ENCODE data around the gene RPN1. TPM values are rescaled to one million over a fixed set of nuclear protein-coding genes. Genes with fewer than 3 reads are reported as not detected.

The RPN1 gene
- total RNA-seq, 6 experiments from 2014 or later, result 94.4 to 244 (median 190) TPM

GRCh38 chr3:128584412-128585020, 66.1 kb downstream of the RPN1 start:
- DNase-seq (peak; percentile 72 to 85 (median 82)), ATAC-seq (peak; percentile 98 to 100 (median 99))
- WGBS (ENCODE audit: insufficient coverage, low coverage, low lambda C conversion rate, missing lambda C conversion rate), result 13% methylated on average over 12 of the region's 13 CpGs
- intact Hi-C loops (cut with DNase I), result loop anchor here (5.0 to 10.0 kb wide), 2 partner anchors 160 to 162 kb away; no protein-coding TSS in a partner anchor
- no peak overlapping the region for H3K27ac ChIP-seq
- H3K4me1 ChIP-seq, result no peaks in the 10 kb centered on the region
- no peaks in the 10 kb centered on the region for H3K36me3 ChIP-seq
- no peak overlapping the region for H3K4me3 ChIP-seq
- no peaks in the 10 kb centered on the region for H3K27me3 ChIP-seq
- H3K9me3 ChIP-seq, result no peaks in the 10 kb centered on the region
- TF ChIP-seq CTCF (IDR thresholded peaks at IDR 0.05) (peak; percentile 58 to 75 (median 64)), POLR2A (IDR thresholded peaks at IDR 0.05) (no peak)

GRCh38 chr3:128581566-128581965, 69.1 kb downstream of the RPN1 start:
- intact Hi-C loops (cut with DNase I), result loop anchor here (5.0 to 10.0 kb wide), 2 partner anchors 157 to 159 kb away; no protein-coding TSS in a partner anchor
- H3K4me1 ChIP-seq, result no peaks in the 10 kb centered on the region
- no peaks in the 10 kb centered on the region for H3K27me3 ChIP-seq
- H3K27ac ChIP-seq, result no peak overlapping the region
- no peaks in the 10 kb centered on the region for H3K9me3 ChIP-seq
- TF ChIP-seq CTCF (IDR thresholded peaks at IDR 0.05) (no peak), POLR2A (IDR thresholded peaks at IDR 0.05) (no peak)
- no peak overlapping the region for H3K4me3 ChIP-seq
- DNase-seq, result no peak
- H3K36me3 ChIP-seq, result no peaks in the 10 kb centered on the region
- no peak for ATAC-seq

GRCh38 chr3:128579927-128580326, 70.7 kb downstream of the RPN1 start:
- Histone ChIP-seq H3K4me1 (no peaks in the 10 kb centered on the region), H3K27ac (no peak overlapping the region), H3K27me3 (no peaks in the 10 kb centered on the region), H3K36me3 (no peaks in the 10 kb centered on the region), H3K9me3 (no peaks in the 10 kb centered on the region), H3K4me3 (no peak overlapping the region)
- TF ChIP-seq CTCF (IDR thresholded peaks at IDR 0.05) (no peak), POLR2A (IDR thresholded peaks at IDR 0.05) (no peak)
- no peak for ATAC-seq
- WGBS (ENCODE audit: insufficient coverage, low coverage, low lambda C conversion rate, missing lambda C conversion rate), result 93% methylated on average over 2 of the region's 2 CpGs
- intact Hi-C loops (cut with DNase I), result loop anchor here (5.0 to 10.0 kb wide), 2 partner anchors 155 to 158 kb away; no protein-coding TSS in a partner anchor
- no peak for DNase-seq

GRCh38 chr3:128578346-128578745, 72.3 kb downstream of the RPN1 start:
- Histone ChIP-seq H3K27ac (no peak overlapping the region), H3K4me1 (no peaks in the 10 kb centered on the region), H3K4me3 (no peak overlapping the region), H3K9me3 (no peaks in the 10 kb centered on the region), H3K36me3 (no peaks in the 10 kb centered on the region), H3K27me3 (no peaks in the 10 kb centered on the region)
- WGBS (ENCODE audit: insufficient coverage, low coverage, low lambda C conversion rate, missing lambda C conversion rate), result 83% methylated on average over 6 of the region's 9 CpGs
- no peak for DNase-seq
- peak in 1 of 4 donors; percentile 6 for ATAC-seq
- intact Hi-C loops (cut with DNase I), result no loop called here
- TF ChIP-seq CTCF (IDR thresholded peaks at IDR 0.05) (no peak), POLR2A (IDR thresholded peaks at IDR 0.05) (no peak)
